ENCODE measurements around the gene SLC66A3.

DNA sequence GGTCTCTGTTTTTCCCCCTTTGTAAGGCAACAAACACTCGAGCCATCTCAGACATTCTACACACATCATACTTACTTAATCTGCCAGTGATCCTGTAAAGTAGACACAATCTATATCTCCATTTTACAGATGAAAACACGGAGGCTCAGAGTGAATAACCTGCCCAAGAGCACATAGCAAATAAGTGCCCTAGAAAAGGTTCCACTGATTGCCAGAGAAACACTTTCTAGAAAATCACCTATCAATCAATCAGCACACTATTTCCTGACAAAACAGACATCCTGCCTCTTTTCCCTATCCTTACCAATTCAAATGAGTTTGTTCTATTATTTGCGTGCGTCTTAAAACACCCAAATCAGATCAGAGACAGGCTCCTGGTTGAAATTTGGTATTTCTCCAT, 23.9 kb downstream of the SLC66A3 start:
- TF ChIP-seq, protein P1, sequence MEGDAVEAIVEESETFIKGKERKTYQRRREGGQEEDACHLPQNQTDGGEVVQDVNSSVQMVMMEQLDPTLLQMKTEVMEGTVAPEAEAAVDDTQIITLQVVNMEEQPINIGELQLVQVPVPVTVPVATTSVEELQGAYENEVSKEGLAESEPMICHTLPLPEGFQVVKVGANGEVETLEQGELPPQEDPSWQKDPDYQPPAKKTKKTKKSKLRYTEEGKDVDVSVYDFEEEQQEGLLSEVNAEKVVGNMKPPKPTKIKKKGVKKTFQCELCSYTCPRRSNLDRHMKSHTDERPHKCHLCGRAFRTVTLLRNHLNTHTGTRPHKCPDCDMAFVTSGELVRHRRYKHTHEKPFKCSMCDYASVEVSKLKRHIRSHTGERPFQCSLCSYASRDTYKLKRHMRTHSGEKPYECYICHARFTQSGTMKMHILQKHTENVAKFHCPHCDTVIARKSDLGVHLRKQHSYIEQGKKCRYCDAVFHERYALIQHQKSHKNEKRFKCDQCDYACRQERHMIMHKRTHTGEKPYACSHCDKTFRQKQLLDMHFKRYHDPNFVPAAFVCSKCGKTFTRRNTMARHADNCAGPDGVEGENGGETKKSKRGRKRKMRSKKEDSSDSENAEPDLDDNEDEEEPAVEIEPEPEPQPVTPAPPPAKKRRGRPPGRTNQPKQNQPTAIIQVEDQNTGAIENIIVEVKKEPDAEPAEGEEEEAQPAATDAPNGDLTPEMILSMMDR (IDR thresholded peaks at IDR 0.05): no peak
- TF ChIP-seq POLR2A (IDR thresholded peaks at IDR 0.05) (no peak), EP300 (IDR thresholded peaks at IDR 0.05) (no peak), POLR2AphosphoS5 (IDR thresholded peaks at IDR 0.05) (no peak)
